IPS-NIHi11 (cell line): ENCODE measurements around the gene SGSM2.

Experiments
- DNase-seq: peaks from one replicate; pipeline ENCODE4 v3.0.0; 2012; ENCODE audit warnings: mixed read lengths, low spot score

SGSM2 gene

DNA sequence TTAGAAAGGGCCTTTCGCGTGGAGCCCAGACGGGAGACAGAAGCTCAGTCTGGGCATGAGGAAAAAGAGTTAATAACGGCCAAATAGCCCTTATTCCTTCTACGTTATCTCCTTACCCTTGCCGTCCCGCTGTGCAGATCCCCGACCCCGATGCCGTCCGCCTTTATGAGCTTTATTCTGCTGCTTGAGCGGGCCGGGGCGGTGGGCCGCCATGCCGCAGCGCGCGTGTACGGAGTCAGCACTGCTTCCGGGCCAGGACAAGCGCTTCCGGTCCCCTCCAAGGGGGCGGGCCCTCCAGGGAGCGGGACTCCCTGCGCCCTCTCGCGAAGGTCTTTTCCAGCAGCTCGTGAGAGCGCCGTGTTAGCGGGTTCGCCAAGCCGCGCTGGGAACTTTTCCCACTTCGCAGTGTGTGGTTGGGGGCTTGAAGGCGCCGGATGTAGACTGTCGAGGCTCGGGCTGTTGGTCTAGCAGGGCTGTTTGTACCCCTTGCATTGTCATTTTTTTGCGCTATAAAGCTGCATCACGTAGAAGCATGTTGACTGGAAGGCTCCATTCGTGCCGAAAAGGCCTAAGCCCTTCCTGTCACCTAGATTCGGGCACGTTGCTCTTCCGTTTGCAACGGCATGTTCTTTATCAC, 968 bp upstream of the SGSM2 start, which contains the start of gene TSR1:
TSR1 (minus strand) TSS at position 243 of the 637 bp plus-strand sequence; CDS start at position 213, 30 bp downstream.
- DNase-seq: peak; percentile 97

DNA sequence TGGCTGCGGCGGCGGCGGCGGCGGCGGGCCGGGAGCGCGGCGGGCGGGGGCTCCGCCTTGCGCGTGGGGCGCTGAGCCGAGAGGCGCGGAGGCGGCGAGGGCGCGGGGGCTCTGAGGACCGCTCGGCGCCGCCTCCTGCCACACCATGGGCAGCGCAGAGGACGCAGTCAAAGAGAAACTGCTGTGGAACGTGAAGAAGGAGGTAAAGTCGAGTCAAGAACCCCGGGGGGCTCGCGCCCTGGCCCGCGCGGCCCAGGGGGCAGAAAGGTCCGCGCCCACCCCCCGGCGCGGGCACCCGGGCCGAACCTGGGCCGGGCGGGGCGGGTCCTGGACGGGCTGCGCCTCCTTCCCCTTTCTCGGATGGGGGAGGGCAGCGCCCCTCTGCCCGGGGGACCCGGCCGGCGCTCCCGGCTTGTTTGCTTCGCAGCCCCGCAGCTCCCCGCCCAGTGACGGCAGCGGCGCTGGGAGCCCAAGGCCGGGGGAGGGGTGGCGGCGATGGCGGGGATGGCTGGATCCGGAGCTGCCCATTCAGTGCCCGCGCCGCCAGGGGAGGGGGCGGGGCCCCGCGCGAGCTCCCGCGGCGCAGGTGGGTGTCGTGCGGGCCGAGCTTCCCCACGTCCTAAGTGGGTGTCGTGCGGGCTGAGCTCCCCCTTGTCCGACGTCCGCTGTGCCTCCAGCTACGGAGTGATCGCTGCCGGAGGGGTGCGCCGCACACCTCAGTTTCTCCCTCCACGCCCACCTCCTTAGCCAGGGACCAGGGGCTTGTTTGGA, 428 bp downstream of the SGSM2 start:
- peak; percentile 89 for DNase-seq

DNA sequence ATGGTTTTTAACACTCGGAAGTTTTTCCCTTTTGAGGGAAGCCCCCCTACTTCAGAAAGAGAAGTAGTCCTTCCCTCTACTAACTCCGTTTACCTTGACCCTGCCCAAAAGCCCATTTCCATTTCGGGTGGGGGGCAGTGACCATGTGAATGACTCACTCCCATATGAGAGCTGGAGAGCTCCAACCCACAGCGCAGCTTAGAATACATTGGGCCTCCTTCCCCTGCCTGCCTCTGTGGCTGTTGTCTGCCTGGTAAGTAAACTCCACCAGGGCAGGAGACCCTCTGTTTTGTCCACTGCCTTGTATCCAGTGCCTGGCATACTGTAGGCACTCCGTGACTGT, 985 bp downstream of the SGSM2 start:
- DNase-seq: peak; percentile 38

DNA sequence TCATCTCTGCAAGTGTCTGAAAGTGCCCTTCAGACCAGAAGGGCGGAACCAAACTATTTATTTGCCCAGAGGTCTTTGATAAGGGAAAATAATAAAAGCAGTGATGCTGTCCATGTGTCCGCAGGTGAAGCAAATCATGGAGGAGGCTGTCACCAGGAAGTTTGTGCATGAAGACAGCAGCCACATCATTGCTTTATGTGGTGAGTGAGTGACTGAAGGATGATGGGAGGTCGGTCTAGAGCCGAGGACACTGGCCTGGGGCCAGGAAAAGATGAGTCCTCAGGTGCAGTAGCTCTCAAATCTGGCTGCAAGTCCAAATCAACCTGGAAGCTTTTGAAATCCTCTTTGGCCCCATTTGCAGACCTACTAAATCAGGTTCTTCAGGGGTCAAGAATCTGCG, 6.1 kb downstream of the SGSM2 start:
- DNase-seq: no peak

DNA sequence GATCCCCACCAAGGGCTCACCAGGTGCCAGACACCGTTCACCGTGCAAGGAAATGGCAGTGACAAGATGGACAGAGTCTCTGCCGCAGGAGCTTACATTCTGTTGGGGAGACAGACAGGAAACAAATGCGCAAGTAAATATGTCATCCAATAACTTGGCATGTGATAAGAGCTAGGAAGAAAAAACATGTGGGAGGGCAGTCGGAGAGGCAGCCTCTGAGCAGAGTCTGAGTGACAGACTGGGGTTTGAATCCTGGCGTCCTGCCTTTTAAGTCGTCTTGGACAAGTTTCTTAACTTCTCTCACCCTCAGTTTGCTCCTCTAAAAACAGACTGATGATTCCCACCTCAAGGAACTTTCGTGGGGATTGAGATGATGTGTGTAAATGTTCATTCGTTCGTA, 7.2 kb downstream of the SGSM2 start:
- no peak for DNase-seq

DNA sequence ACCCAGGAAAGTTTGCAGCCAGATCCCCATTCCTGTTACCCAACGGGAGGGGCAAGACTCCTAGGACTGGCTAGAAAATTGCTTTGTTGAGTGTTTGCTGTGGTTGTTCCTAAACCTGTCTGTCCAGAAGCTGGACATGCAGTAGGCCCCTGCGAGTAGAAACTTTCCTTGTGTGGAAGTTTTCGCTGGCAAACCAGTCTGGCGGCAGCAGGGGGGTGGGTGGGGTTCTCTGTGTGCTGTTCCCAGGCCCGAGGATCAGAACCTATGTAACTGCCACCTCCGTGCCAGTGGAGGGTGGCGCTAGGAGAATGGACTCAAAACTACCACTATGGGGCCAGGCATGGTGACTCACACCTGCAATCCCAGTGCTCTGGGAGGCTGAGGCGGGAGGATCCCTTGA, 9.2 kb downstream of the SGSM2 start:
- no peak for DNase-seq

DNA sequence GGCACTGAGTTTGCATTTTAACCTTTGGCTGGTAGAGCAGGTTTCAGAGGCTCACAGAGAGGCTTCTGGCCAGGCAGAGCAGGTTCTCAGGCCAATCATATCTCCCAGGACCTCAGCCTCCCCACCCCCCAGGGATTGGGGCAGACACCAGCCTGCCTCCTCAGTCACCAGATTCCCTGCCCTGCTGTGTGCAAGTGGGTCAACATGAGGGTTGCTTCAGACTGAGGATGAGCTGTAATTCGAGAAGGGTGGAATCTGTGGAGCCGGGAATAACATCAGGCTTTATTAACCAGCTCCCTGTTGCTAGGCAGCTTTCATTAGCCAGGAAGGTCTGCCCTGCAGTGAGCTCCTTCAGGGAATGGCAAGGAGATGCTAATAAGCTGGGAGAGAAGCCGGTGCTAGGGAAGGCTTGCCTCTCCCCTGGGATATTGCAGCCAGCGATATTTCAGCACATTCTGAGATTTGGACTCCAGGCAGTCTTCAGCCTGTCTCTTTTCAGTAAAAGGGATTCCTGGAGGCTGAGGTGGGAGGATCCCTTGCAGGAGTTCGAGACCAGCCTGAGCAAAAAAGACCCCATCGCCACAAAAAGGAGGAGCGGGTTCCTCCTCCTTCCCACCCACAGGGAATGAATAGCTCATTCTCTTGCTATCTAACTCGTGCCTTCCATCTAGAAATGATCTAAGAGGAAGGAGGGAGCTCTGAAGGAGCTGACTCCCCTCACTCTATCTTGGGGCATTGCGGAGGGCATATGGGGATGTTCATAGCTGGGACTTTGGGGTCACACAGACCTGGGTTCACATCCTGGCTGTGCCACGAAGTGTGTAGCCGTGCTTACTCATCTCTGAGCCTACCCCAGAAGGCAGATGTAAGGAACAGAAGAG, 10.7 kb downstream of the SGSM2 start:
- DNase-seq: peak; percentile 84

DNA sequence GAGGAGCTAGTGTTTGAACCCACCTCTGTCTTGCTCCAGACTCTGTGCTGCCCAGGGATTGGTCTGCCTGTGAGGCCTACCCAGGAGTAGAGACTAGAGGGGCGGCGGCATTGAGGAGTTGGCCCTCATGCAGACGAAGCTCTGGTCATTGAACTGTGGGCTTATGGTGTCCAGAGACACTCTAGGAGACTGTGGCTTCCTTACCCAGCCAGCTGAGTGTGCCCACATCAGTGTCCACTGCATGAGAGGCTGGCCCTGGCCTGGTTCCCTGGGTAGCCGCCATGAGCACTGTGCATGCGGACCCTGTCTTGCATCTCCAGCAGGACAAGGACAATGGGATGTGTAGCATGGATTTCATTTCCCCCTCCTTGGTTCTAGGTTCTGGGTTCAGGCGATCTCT, 14.0 kb downstream of the SGSM2 start:
- DNase-seq: no peak

DNA sequence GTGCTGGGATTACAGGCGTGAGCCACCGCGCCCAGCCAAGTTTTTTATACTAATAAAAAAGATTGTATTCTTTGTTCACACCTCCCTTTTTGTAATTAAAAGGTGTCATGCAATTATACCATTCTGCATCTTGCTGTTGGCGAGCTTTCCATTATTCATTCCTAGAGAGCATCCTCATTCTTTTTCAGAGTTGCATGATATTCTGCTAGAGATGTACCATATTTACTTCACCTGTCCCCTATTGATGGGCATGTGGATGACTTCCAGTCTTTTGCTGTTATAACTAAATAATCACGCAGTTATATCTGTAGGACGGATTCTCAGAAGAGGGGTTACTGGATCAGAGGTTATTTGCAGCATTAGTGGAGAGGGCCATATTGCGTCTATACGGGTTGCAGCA, 17.0 kb downstream of the SGSM2 start:
- DNase-seq: no peak

DNA sequence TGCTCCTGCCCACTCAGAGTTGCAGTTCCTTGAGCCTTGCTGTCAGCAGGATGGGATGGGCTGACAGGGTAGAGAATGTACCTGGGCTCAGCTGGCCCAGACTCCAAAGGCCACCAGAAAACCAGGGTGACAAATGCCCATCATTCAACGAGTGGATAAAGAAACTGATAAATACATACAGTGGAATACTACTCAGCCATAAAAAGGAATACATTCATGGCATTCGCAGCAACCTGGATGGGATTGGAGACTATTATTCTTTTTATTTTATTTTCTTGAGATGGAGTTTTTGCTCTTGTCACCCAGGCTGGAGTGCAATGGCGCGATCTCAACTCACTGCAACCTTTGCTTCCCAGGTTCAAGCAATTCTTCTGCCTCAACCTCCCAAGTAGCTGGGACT, 19.9 kb downstream of the SGSM2 start:
- DNase-seq: no peak

DNA sequence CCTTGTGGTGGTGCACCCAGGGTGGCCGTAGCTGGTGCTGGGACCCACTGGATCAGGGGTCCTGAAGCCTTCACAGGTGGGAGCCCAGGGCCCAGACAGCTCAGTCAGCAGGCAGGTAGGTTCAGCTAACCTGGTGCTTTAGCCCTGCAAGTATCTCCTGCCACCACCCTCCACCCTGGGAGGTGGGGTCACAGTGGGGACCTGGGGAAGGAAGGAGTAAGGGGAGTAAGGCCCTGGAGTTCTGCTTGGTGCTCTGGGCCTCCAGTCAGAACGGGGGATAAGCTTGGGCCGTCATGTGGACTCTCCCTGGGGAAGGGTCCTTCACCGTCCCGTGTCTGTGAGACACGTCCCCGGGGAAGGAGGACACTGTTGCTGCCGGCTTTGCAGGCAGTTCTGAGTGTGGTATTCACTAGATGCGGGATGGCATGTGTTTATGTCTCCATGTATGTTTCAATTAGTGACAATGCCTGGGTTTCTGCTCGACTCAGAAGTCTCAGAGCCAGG, 20.7 kb downstream of the SGSM2 start:
- no peak for DNase-seq

DNA sequence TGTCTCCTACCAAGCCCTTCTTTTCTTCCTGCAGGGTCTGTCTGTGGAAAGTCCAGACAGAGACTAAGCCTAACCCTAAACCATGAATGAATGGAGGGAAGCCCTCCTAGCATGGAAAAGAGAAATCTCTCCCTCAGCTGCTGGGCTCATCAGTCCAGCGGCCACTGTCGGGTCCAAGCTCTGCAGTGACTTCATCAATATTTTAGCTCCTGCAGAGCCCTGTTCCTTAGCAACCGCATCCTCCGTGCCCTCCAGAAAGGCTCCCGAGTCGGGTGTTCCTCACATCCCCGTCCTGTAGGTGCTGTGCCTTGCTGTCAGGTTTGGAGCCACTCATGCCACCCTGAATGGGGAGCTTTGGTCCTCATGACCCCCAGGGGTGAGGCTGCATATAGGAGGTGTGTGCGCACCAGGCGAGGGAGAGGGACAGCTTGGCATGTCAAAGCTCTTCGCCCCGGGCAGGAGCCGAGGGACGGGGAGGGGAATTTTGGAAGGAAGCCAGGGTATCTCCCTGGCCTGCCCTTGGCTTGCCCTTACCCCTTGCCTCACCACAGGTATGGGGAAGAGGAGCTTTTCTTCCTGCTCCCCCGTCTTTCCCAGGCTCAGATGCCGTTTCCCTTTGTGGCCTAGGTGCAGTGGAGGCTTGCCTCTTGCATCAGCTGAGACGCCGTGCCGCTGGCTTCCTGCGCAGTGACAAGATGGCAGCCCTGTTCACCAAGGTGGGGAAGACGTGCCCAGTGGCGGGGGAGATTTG, 23.9 kb downstream of the SGSM2 start:
- DNase-seq: no peak

DNA sequence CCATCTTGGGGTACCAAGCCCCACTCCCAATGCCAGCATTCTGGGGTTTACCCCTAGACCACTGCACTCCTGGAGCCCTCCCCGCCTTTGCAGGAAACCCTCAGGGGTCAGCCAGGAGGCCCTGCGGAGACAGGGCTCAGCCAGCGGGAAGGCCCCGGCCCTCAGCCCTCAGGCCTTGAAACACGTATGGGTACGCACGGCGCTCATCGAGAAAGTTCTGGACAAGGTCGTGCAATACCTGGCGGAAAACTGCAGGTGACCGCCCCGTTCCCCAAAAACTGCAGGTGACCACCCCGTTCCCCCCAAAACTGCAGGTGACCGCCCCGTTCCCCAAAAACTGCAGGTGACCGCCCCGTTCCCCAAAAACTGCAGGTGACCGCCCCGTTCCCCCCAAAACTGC, 24.7 kb downstream of the SGSM2 start:
- DNase-seq: no peak

DNA sequence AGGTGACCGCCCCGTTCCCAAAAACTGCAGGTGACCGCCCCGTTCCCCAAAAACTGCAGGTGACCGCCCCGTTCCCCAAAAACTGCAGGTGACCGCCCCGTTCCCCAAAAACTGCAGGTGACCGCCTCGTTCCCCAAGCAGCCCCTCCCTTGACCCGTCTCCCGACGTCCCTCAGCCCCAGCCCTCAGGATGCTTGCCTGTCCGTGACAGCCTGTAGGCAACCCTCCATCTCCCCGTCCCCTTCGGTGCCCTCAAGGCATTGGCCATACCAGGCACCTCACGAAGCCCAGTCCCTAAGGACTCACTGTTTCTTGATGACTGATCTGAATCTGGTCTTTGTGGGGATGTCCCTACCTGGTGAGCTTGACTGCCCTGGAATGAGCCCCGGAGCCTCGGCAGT, 25.1 kb downstream of the SGSM2 start:
- DNase-seq: no peak

DNA sequence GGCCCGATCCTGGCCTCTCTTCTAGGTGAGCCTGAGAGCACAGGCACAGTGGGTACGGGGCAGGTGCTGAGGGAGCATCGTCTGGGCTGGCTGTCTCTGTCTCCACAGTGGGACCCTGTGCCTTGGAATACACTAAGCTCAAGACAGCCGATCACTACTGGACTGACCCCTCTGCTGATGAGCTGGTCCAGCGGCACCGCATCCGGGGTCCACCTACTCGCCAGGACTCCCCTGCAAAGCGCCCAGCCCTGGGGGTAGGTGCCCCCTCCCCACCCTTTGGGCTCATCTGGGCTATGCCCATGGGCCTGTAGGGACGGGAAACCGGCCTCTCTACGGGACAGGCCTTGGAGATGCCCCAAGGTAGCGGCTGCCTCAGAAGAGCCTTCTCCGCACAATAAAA, 25.6 kb downstream of the SGSM2 start:
- DNase-seq: no peak

DNA sequence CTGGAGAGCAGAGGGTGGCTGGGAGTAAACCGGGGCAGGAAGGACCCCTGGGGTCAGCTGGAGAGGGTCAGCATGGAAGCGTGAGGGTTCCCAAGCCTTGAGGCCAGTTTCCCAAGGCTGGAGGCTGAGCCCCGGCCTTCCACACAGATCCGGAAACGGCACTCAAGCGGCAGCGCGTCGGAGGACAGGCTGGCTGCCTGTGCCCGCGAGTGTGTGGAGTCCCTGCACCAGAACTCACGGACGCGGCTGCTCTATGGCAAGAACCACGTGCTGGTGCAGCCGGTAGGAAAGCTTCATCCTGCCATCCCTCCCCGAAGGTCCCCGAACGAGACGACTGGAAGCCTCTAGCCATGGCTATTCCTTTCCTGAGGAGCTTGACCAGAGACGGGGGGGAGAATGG, 26.0 kb downstream of the SGSM2 start:
- DNase-seq: no peak

DNA sequence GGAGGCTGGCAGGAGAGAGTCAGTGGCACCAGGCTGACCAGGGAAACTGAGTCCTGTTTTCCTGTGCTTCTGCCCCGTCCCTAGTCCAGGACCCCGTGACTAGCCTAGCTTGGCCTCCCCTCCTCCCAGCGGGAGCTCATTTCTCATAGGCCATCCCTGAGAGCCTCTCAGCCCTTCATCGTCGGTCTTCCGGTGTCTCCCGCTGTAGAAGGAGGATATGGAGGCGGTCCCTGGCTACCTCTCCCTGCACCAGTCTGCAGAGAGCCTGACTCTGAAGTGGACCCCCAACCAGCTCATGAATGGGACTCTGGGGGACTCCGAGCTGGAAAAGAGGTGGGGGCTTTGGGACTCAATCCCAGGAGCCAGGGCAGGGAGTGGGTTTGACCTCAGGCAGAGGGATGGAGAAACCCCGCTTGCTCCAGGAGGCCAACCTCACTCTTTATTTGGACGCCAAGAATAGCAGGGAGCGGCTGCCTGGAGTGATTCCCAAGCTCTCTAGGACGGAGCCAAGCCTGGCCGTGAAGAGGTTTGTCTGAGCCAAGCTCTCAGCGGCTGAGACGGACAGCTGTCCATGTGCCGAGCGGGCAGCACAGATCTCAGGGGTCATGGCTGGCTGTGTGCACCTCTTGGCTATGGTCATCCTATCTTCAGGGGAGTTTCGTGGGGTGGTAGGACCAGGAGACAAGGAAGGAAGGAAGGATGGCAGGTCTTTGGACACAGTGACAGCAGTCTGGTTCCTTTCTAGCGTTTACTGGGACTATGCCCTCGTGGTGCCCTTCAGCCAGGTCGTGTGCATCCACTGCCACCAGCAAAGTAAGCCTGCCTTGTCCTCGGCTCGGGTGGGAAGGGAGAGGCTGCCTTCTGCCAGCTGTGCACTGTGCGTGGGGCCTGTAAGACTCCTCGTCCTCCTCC, 26.8 kb downstream of the SGSM2 start:
- no peak for DNase-seq

DNA sequence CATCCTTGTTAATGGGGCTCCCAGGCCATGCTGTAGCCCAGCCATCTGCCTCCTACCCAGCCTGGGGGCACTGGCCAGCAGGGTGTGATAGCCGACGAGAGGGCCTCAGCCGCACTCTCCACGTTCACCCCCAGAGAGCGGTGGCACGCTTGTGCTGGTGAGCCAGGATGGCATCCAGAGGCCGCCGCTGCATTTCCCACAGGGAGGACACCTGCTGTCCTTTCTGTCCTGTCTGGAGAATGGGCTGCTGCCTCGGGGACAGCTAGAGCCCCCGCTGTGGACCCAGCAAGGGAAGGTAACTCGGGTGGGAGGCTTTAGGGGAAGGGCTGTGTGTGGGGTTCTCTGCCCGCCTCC, 27.4 kb downstream of the SGSM2 start:
- no peak for DNase-seq

DNA sequence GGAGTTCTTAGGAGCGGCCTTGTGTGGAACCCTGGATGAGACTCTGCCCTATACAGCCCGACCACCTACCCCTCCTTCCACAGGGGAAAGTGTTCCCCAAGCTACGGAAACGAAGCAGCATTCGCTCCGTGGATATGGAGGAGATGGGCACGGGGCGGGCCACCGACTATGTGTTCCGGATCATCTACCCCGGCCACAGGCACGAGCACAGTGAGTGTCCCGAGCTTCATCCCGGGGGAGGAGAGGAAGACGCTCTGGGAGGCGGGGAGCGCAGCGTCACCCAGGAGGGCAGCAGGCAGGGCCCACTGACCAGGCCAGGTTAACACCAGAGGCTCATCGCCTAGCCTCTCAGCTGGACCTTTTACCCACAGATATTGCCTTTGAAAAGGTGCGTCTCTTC, 27.8 kb downstream of the SGSM2 start:
- no peak for DNase-seq

DNA sequence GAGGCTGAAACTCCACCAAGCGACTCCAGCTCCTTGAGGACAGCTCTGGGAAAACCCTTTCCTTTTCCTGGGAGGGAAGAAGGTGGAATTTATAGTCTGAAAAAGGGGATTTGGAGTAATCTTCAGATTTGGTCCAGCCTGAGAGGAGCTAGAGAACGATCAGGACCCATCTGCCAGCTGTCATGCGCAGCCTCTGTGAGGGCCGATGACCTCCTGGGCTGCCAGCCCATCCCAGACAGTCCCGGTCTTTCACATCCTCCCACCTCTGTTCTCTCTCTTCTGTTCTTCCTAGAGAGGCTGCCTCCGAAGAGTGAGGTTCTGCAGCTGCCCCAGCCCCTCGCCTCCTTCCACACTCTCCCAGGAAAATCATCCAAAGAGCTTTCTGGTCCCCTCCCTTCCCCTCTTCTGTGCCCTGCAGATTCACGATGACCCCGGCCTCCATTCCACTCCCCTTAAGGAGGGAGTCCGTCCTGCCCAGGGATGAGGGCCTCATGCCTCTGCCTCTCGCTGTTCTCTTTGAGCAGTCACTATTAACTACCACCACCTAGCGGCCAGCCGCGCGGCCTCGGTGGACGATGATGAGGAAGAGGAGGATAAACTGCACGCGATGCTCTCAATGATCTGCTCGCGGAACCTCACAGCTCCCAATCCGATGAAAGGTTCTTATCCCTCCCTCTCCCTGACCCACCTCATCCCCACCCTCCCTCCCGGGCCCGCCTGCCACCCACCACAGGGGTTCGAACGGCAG, 29.6 kb downstream of the SGSM2 start:
- DNase-seq: peak; percentile 69
